H9 (cell line): Measurements from ENCODE around the gene SLC8B1. TPM values are rescaled to one million over a fixed set of nuclear protein-coding genes. Genes with fewer than 3 reads are reported as not detected.

Experiments
- DNase-seq: peaks from one replicate; pipeline ENCODE4 v3.0.0-alpha.2; 2017
- H2AFZ ChIP-seq: one replicate; pipeline ENCODE4 v1.6.1; 2013; ENCODE audit warnings: mild to moderate bottlenecking, low read length, control low read depth, moderate library complexity
- H2AK5ac ChIP-seq: 2 replicates; pipeline ENCODE4 v1.6.1; 2013; ENCODE audit warnings: low read length, control low read depth, mixed read lengths; ENCODE audit not compliant: insufficient read length
- H2BK120ac ChIP-seq: one replicate; pipeline ENCODE4 v1.6.1; 2013; ENCODE audit warnings: low read depth, mild to moderate bottlenecking, low read length, control low read depth, inconsistent platforms; ENCODE audit not compliant: poor library complexity, severe bottlenecking
- H2BK12ac ChIP-seq: 2 replicates; pipeline ENCODE4 v1.6.1; 2013; ENCODE audit warnings: low read length, control low read depth, mixed read lengths, low read depth; ENCODE audit not compliant: insufficient read length
- H2BK15ac ChIP-seq: 2 replicates; pipeline ENCODE4 v1.6.1; 2013; ENCODE audit warnings: low read depth, low read length, control low read depth
- H2BK20ac ChIP-seq: one replicate; pipeline ENCODE4 v1.6.1; 2013; ENCODE audit warnings: low read depth, mild to moderate bottlenecking, low read length, control low read depth, inconsistent platforms; ENCODE audit not compliant: poor library complexity, severe bottlenecking
- H2BK5ac ChIP-seq: 2 replicates; pipeline ENCODE4 v1.6.1; 2013; ENCODE audit warnings: low read length, control low read depth, mixed read lengths; ENCODE audit not compliant: insufficient read length
- H3K14ac ChIP-seq: 2 replicates; pipeline ENCODE4 v1.6.1; 2013; ENCODE audit warnings: low read length, control low read depth; ENCODE audit not compliant: insufficient read depth
- H3K18ac ChIP-seq: 2 replicates; pipeline ENCODE4 v1.6.1; 2013; ENCODE audit warnings: low read depth, mild to moderate bottlenecking, mixed read lengths, low read length, control low read depth; ENCODE audit not compliant: insufficient read length
- H3K23ac ChIP-seq: 2 replicates; pipeline ENCODE4 v1.6.1; 2013; ENCODE audit warnings: low read length, control low read depth, mixed read lengths, low read depth; ENCODE audit not compliant: insufficient read length
- H3K23me2 ChIP-seq: 2 replicates; pipeline ENCODE4 v1.6.1; 2013; ENCODE audit warnings: low read depth, mild to moderate bottlenecking, mixed read lengths, low read length, control low read depth; ENCODE audit not compliant: insufficient read length, poor library complexity, severe bottlenecking
- H3K27ac ChIP-seq: 2 replicates; pipeline ENCODE4 v1.5.1; 2013; ENCODE audit warnings: low read length, control low read depth, mixed read lengths, low read depth; ENCODE audit not compliant: insufficient read length
- H3K27me3 ChIP-seq: 2 replicates; pipeline ENCODE4 v1.6.1; 2013; ENCODE audit warnings: low read length, control low read depth, inconsistent platforms; ENCODE audit not compliant: insufficient read depth
- H3K4ac ChIP-seq: 2 replicates; pipeline ENCODE4 v1.6.1; 2013; ENCODE audit warnings: low read depth, mild to moderate bottlenecking, control low read depth, inconsistent platforms, low read length, moderate library complexity
- H3K4me1 ChIP-seq: 2 replicates; pipeline ENCODE4 v1.6.1; 2013; ENCODE audit warnings: low read length, control low read depth, inconsistent platforms; ENCODE audit not compliant: insufficient read depth
- H3K4me2 ChIP-seq: 2 replicates; pipeline ENCODE4 v1.6.1; 2013; ENCODE audit warnings: low read length, control low read depth, mixed read lengths; ENCODE audit not compliant: insufficient read length, insufficient read depth
- H3K56ac ChIP-seq: 2 replicates; pipeline ENCODE4 v1.6.1; 2013; ENCODE audit warnings: low read depth, mild to moderate bottlenecking, mixed read lengths, low read length, control low read depth; ENCODE audit not compliant: insufficient read length
- H3K79me1 ChIP-seq: 2 replicates; pipeline ENCODE4 v1.6.1; 2013; ENCODE audit warnings: low read depth, mild to moderate bottlenecking, moderate library complexity, low read length, control low read depth, inconsistent platforms; ENCODE audit not compliant: insufficient read depth, poor library complexity, severe bottlenecking
- H3K79me2 ChIP-seq: 2 replicates; pipeline ENCODE4 v1.6.1; 2013; ENCODE audit warnings: low read length, control low read depth, inconsistent platforms; ENCODE audit not compliant: insufficient read depth
- H3K9ac ChIP-seq: 2 replicates; pipeline ENCODE4 v1.6.1; 2013; ENCODE audit warnings: low read length, control low read depth, mixed read lengths; ENCODE audit not compliant: insufficient read length; ENCODE audit errors: extremely low read depth
- H3K9me3 ChIP-seq: one replicate; pipeline ENCODE4 v1.6.1; 2013; ENCODE audit warnings: low read depth, low read length, inconsistent platforms; ENCODE audit not compliant: control insufficient read depth
- H3T11ph ChIP-seq: one replicate; pipeline ENCODE4 v1.6.1; 2013; ENCODE audit warnings: mild to moderate bottlenecking, low read length, control low read depth, inconsistent platforms
- H4K20me1 ChIP-seq: one replicate; pipeline ENCODE4 v1.6.1; 2013; ENCODE audit not compliant: control insufficient read depth, insufficient read length, insufficient read depth
- H4K5ac ChIP-seq: 2 replicates; pipeline ENCODE4 v1.6.1; 2013; ENCODE audit warnings: low read depth, mild to moderate bottlenecking, mixed read lengths, low read length, control low read depth; ENCODE audit not compliant: insufficient read length
- H4K8ac ChIP-seq: replicated peaks from 2 replicates; pipeline ENCODE4 v1.6.1; 2013; ENCODE audit warnings: low read length, control low read depth, mixed read lengths, low read depth; ENCODE audit not compliant: insufficient read length
- H4K91ac ChIP-seq: 2 replicates; pipeline ENCODE4 v1.6.1; 2013; ENCODE audit warnings: low read depth, mild to moderate bottlenecking, moderate library complexity, mixed read lengths, low read length, control low read depth; ENCODE audit not compliant: insufficient read length
- H3K27ac Mint-ChIP-seq, 3 experiments: 2 replicates in 2 of 3; 3 replicates in 1 of 3; pipeline ENCODE4 v1.8.0; 2020 to 2021; ENCODE audit warnings: mixed read lengths in 3 of 3, mild to moderate bottlenecking in 1 of 3, moderate library complexity in 1 of 3
- H3K27me3 Mint-ChIP-seq: 2 replicates; pipeline ENCODE4 v1.8.0; 2021; ENCODE audit warnings: low read depth, mild to moderate bottlenecking, moderate library complexity, mixed read lengths
- H3K36me3 Mint-ChIP-seq, 3 experiments: 2 replicates in 2 of 3; 3 replicates in 1 of 3; pipeline ENCODE4 v1.8.0; 2020 to 2021; ENCODE audit warnings: low read depth in 3 of 3, mixed read lengths in 3 of 3; ENCODE audit not compliant: insufficient read depth in 1 of 3
- H3K4me1 Mint-ChIP-seq, 2 experiments: 2 replicates each; pipeline ENCODE4 v1.8.0; 2020; ENCODE audit warnings: mixed read lengths in 2 of 2
- H3K4me3 Mint-ChIP-seq, 2 experiments: 2 replicates in 1 of 2; 3 replicates in 1 of 2; pipeline ENCODE4 v1.8.0; 2020 to 2021; ENCODE audit warnings: mild to moderate bottlenecking in 2 of 2, mixed read lengths in 2 of 2, moderate library complexity in 1 of 2
- H3K9me3 Mint-ChIP-seq, 2 experiments: 2 replicates in 1 of 2; 3 replicates in 1 of 2; pipeline ENCODE4 v1.8.0; 2020; ENCODE audit warnings: mild to moderate bottlenecking in 2 of 2, mixed read lengths in 2 of 2, moderate library complexity in 1 of 2
- WGBS: extraction: QIAGEN DNeasy Blood & Tissue Kit; methylation state at CpG from one replicate; pipeline ENCODE4 v1.1.7; 2013; ENCODE audit warnings: missing lambda C conversion rate, low lambda C conversion rate, mixed read lengths; ENCODE audit not compliant: insufficient read length; ENCODE audit errors: extremely low coverage; 5-methylcytosine and 5-hydroxymethylcytosine counted together
- total RNA-seq: library from RNA; stranded (reverse); gene quantifications from 2 replicates; pipeline ENCODE4 v1.2.1, GENCODE V29; 2021
- TF ChIP-seq, protein P1 (sequence below): fragments of 200-600 bp; sonication (generic); conservative IDR thresholded peaks from 3 replicates; pipeline ENCODE4 v1.8.0; 2021; ENCODE audit warnings: antibody characterized with exemption, mild to moderate bottlenecking

SLC8B1 gene
- total RNA-seq, 1 experiment from 2014 or later, result 10.4 TPM

DNA sequence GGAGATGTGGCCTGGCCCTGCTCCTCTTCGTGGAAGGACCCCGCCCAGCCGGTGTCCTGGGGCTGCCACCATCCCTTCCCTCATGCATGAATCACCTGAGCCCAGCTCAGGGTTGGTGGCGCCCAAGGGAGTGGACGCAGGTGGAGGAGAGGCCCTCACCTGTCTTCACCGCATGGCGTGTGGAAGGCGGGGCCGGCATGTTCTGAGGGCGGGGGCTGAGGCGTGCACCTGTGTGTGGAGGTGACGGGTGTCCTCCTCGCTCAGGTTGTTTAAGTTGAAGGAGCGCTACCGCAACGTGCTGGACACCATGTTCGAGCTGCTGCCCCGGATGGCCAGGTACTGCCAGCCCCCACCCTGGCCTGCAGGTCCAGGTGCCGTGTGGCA is 47.0 kb downstream of the SLC8B1 start:
- no peak overlapping the region for H4K5ac ChIP-seq
- H3K4me1 ChIP-seq, result no peaks in the 10 kb centered on the region
- H3K23ac ChIP-seq, result no peak overlapping the region
- Mint-ChIP-seq H3K27ac (no peak overlapping the region), H3K4me3 (no peak overlapping the region), H3K4me1 (peaks cover 0 to 7% of the 10 kb centered on the region in 2 experiments; a peak in 1 of 4 replicates), H3K9me3 (no peaks in the 10 kb centered on the region), H3K36me3 (peaks cover 9 to 25% (median 9%) of the 10 kb centered on the region in 3 experiments; a peak in 5 of 7 replicates), H3K27me3 (no peaks in the 10 kb centered on the region)
- H2AK5ac ChIP-seq, result no peak overlapping the region
- H2BK15ac ChIP-seq, result no peak overlapping the region
- H3K14ac ChIP-seq, result no peak overlapping the region
- H3K27me3 ChIP-seq, result no peaks in the 10 kb centered on the region
- H3K56ac ChIP-seq, result no peak overlapping the region
- H3K18ac ChIP-seq, result no peak overlapping the region
- no peaks in the 10 kb centered on the region for H3K79me1 ChIP-seq
- DNase-seq, result no peak
- H3K4me2 ChIP-seq, result no peak overlapping the region
- no peak overlapping the region for H3K9ac ChIP-seq
- H3T11ph ChIP-seq, result no peak overlapping the region
- H3K4ac ChIP-seq, result no peak overlapping the region
- H2BK20ac ChIP-seq, result no peak overlapping the region
- no peak overlapping the region for H2BK120ac ChIP-seq
- no peak overlapping the region for H2BK12ac ChIP-seq
- WGBS, result no CpG with 5 or more reads among the region's 19 CpGs
- no peaks in the 10 kb centered on the region for H3K23me2 ChIP-seq
- TF ChIP-seq, protein P1, sequence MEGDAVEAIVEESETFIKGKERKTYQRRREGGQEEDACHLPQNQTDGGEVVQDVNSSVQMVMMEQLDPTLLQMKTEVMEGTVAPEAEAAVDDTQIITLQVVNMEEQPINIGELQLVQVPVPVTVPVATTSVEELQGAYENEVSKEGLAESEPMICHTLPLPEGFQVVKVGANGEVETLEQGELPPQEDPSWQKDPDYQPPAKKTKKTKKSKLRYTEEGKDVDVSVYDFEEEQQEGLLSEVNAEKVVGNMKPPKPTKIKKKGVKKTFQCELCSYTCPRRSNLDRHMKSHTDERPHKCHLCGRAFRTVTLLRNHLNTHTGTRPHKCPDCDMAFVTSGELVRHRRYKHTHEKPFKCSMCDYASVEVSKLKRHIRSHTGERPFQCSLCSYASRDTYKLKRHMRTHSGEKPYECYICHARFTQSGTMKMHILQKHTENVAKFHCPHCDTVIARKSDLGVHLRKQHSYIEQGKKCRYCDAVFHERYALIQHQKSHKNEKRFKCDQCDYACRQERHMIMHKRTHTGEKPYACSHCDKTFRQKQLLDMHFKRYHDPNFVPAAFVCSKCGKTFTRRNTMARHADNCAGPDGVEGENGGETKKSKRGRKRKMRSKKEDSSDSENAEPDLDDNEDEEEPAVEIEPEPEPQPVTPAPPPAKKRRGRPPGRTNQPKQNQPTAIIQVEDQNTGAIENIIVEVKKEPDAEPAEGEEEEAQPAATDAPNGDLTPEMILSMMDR, result no peak
- H3K27ac ChIP-seq, result no peak overlapping the region
- H4K8ac ChIP-seq, result no peak overlapping the region
- no peak overlapping the region for H2AFZ ChIP-seq
- no peaks in the 10 kb centered on the region for H3K79me2 ChIP-seq
- no peak overlapping the region for H2BK5ac ChIP-seq
- no peak overlapping the region for H4K91ac ChIP-seq
- no peaks in the 10 kb centered on the region for H3K9me3 ChIP-seq
- peaks cover 2% of the 10 kb centered on the region for H4K20me1 ChIP-seq
